HepG2 (cell line): Measurements from ENCODE around the gene VRK2. TPM values are rescaled to one million over a fixed set of nuclear protein-coding genes. Genes with fewer than 3 reads are reported as not detected.
A peak's percentile ranks its signal among the peaks of the same experiment; 100 is the strongest.

Experiments used
- AHR ChIP-seq: IDR thresholded peaks from 2 replicates; pipeline ENCODE4 v1.6.1; 2018; ENCODE audit warnings: missing genetic modification reagents, missing compliant biosample characterization
- CENPT ChIP-seq: sonication (generic); formaldehyde crosslinking; IDR thresholded peaks from 2 replicates; pipeline ENCODE4 v1.8.0; 2022; ENCODE audit warnings: low read depth, mild to moderate bottlenecking, moderate library complexity, missing genetic modification reagents
- ELF1 ChIP-seq: sonication (generic); formaldehyde crosslinking; IDR thresholded peaks from 2 replicates; pipeline ENCODE4 v1.4.0; 2020; ENCODE audit warnings: missing genetic modification reagents
- HMGXB3 ChIP-seq: sonication (generic); formaldehyde crosslinking; IDR thresholded peaks from 2 replicates; pipeline ENCODE4 v1.4.0; 2020; ENCODE audit warnings: missing genetic modification reagents, borderline replicate concordance
- NFIB ChIP-seq: sonication (generic); formaldehyde crosslinking; IDR thresholded peaks from 2 replicates; pipeline ENCODE4 v1.9.0; 2021; ENCODE audit warnings: missing genetic modification reagents, mild to moderate bottlenecking, borderline replicate concordance
- RERE ChIP-seq: IDR thresholded peaks from 2 replicates; pipeline ENCODE4 v1.6.1; 2016; ENCODE audit warnings: low read depth, missing genetic modification reagents, missing compliant biosample characterization
- XBP1 ChIP-seq: sonication (generic); formaldehyde crosslinking; IDR thresholded peaks from 2 replicates; pipeline ENCODE4 v1.5.0; 2020; ENCODE audit warnings: missing genetic modification reagents
- ZFP41 ChIP-seq: sonication (generic); formaldehyde crosslinking; IDR thresholded peaks from 2 replicates; pipeline ENCODE4 v1.4.0; 2020; ENCODE audit warnings: mild to moderate bottlenecking, missing genetic modification reagents, borderline replicate concordance
- ZNF326 ChIP-seq: sonication (generic); formaldehyde crosslinking; IDR thresholded peaks from 2 replicates; pipeline ENCODE4 v1.4.0; 2020; ENCODE audit warnings: missing genetic modification reagents, borderline replicate concordance
- ZNF362 ChIP-seq: sonication (generic); formaldehyde crosslinking; IDR thresholded peaks from 2 replicates; pipeline ENCODE4 v1.4.0; 2020; ENCODE audit warnings: missing genetic modification reagents, mild to moderate bottlenecking, borderline replicate concordance
- polyA plus RNA-seq, 8 experiments: library from polyadenylated mRNA; depleted of rRNA in 3 of 8; stranded (reverse) in 7 of 8; unstranded in 1 of 8; fragments of >200 nt; fragmentation: Illumina TruSeq in 4 of 8; extraction: Trizol in 4 of 8; gene quantifications; 2 replicates each; pipeline versions ENCODE4 v1.2.1 to v1.2.3, GENCODE V29; 2011 to 2016; ENCODE audit warnings: low read depth in 4 of 8, missing spikeins in 1 of 8, mixed read lengths in 1 of 8; ENCODE audit not compliant: insufficient read depth in 1 of 8
- total RNA-seq, 5 experiments: library from RNA; depleted of rRNA; stranded (reverse); fragments of >200 nt; fragmentation: Illumina TruSeq; extraction: Trizol; gene quantifications; 2 replicates each; pipeline ENCODE4 v1.2.3, GENCODE V29; 2016; ENCODE audit warnings: low read depth in 1 of 5
- TF ChIP-seq, protein P1 (sequence below): sonication (generic); formaldehyde crosslinking; IDR thresholded peaks from 2 replicates; pipeline ENCODE4 v1.4.0; 2020; ENCODE audit warnings: missing genetic modification reagents
- TF ChIP-seq, protein P2 (sequence below): sonication (generic); formaldehyde crosslinking; IDR thresholded peaks from 2 replicates; pipeline ENCODE4 v1.9.0; 2021; ENCODE audit warnings: missing genetic modification reagents, mild to moderate bottlenecking, borderline replicate concordance

VRK2 gene
- total and polyA plus RNA-seq, 2 of the 13 experiments (the other 11 are each of a cell fraction or from before 2014, with no cell fraction given), result 13.3 to 29.1 TPM

- TF ChIP-seq, protein P1, sequence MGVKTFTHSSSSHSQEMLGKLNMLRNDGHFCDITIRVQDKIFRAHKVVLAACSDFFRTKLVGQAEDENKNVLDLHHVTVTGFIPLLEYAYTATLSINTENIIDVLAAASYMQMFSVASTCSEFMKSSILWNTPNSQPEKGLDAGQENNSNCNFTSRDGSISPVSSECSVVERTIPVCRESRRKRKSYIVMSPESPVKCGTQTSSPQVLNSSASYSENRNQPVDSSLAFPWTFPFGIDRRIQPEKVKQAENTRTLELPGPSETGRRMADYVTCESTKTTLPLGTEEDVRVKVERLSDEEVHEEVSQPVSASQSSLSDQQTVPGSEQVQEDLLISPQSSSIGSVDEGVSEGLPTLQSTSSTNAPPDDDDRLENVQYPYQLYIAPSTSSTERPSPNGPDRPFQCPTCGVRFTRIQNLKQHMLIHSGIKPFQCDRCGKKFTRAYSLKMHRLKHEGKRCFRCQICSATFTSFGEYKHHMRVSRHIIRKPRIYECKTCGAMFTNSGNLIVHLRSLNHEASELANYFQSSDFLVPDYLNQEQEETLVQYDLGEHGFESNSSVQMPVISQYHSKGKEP, result peak; percentile 54
- TF ChIP-seq ZNF362 (CRISPR knock-in tag) (peak; percentile 44; the same call in 1 of the 2 replicates), RERE (CRISPR knock-in tag) (no peak; the same call in 1 of the 2 replicates), ELF1 (CRISPR knock-in tag) (peak; percentile 85), CENPT (peak; percentile 95), ZNF326 (CRISPR knock-in tag) (no peak), ZFP41 (peak; percentile 92; the same call in 1 of the 2 replicates), NFIB (CRISPR knock-in tag) (peak; percentile 93; the same call in 1 of the 2 replicates), XBP1 (CRISPR knock-in tag) (peak; percentile 68; the same call in 1 of the 2 replicates), HMGXB3 (CRISPR knock-in tag) (peak; percentile 87; the same call in 1 of the 2 replicates), AHR (CRISPR knock-in tag) (peak; percentile 85; the same call in 1 of the 2 replicates)
- TF ChIP-seq, protein P2, sequence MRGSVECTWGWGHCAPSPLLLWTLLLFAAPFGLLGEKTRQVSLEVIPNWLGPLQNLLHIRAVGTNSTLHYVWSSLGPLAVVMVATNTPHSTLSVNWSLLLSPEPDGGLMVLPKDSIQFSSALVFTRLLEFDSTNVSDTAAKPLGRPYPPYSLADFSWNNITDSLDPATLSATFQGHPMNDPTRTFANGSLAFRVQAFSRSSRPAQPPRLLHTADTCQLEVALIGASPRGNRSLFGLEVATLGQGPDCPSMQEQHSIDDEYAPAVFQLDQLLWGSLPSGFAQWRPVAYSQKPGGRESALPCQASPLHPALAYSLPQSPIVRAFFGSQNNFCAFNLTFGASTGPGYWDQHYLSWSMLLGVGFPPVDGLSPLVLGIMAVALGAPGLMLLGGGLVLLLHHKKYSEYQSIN (CRISPR knock-in tag), result peak; percentile 64; the same call in 1 of the 2 replicates
Observed at GRCh38 chr2:58046585-58047372, at the start of gene VRK2 (continued).
